ENCODE measurements around the gene ID3.
"Not testable (repeated sequence)": the region's sequence is repeated elsewhere in the genome, so short reads cannot be mapped to it uniquely, and the experiment has no call there.

ID3 gene

GRCh38 chr1:23588749-23589548 is 29.6 kb upstream of the ID3 start:
- DNase-seq (ENCODE audit: low read depth), result no peak

GRCh38 chr1:23585321-23586022 is 26.2 kb upstream of the ID3 start:
- peak; percentile 89 for DNase-seq (ENCODE audit: low read depth)

- not testable (repeated sequence) for DNase-seq (ENCODE audit: low read depth)
These were observed 24.4 kb upstream of the ID3 start for GRCh38 chr1:23583727-23584126.

GRCh38 chr1:23582820-23583219 is 23.5 kb upstream of the ID3 start:
- DNase-seq (ENCODE audit: low read depth), result no peak

GRCh38 chr1:23581219-23581618 is 21.9 kb upstream of the ID3 start:
- no peak for DNase-seq (ENCODE audit: low read depth)

- no peak for DNase-seq (ENCODE audit: low read depth)
These were observed 19.7 kb upstream of the ID3 start for GRCh38 chr1:23578997-23579363.

GRCh38 chr1:23578311-23578996 is 19.2 kb upstream of the ID3 start:
- no peak for DNase-seq (ENCODE audit: low read depth)

GRCh38 chr1:23577056-23578004 is 18.0 kb upstream of the ID3 start:
- DNase-seq (ENCODE audit: low read depth), result peak; percentile 75

- DNase-seq (ENCODE audit: low read depth), result no peak
These were observed 17.2 kb upstream of the ID3 start for GRCh38 chr1:23576338-23577055.

GRCh38 chr1:23575226-23575810 is 16.0 kb upstream of the ID3 start:
- no peak for DNase-seq (ENCODE audit: low read depth)

GRCh38 chr1:23574265-23574754 is 15.0 kb upstream of the ID3 start:
- DNase-seq (ENCODE audit: low read depth), result no peak

DNA sequence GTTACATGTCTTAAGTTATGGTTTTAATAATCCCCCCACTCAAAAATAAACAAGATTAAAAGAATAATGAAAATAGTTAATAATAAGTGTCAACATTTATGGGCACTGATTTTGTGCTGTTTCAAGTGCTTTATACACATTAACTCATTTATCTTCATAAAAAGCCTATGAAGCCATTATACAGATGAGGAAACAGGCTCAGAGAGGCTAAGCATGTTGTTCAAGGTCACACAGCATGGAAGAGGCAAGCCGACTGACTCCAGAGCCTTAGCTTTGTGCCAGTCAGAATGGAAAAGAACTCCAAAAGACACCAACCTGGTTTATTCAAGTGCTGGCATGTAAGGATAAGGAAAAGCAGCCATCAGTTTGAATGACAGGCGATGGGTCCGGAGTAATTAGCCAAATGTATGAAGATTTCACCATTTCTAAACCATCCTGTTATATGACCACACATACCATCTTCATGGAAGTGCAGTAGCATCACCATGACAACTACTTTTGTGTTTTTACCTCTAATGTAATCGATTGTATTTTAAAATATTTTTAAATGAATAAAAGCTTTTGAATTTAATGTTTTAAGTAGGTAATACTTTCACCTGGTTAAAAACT is 14.4 kb upstream of the ID3 start:
- DNase-seq (ENCODE audit: low read depth), result no peak

- no peak for DNase-seq (ENCODE audit: low read depth)
These were observed 12.2 kb upstream of the ID3 start for GRCh38 chr1:23571465-23571864.

- DNase-seq (ENCODE audit: low read depth), result no peak
These were observed 10.8 kb upstream of the ID3 start for GRCh38 chr1:23570001-23570691.

DNA sequence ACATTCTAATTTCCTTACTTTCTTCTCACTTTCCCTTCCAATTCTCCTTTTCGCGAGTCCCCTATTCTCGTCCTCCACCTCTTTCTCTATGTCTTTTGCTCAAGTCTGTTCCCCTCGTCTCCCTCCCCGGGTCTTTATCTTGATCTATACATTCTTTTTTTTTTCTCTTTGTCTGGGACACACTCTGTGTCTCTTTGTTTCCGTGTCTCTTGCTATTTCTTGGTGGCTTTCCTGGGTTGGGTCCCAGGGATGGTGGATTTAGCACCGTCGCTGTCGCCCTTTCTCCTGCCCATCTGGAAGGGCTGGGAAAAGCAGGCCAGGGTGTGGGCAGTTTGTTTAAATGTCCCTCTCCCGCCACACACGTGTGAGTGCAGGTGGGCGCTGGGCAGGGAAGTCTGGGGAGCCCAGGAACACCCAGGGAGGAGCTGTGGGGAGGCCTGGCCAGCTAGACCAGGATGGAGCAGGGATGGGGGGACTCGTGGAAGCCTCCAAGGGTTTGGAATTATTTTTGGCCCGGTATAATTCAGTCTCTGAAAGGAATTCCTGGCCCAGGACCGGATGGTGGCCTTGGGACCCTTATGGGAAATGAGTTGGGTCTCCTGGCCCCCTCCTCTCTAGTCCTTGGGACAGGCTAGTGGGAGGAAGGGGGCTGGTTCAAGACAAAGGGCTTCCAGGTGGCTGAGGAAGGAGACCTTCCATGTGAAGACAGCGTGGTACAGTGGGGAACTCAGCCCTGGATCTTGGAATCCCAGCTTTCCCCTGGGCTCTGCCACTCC is 9.5 kb upstream of the ID3 start:
- no peak for DNase-seq (ENCODE audit: low read depth)

- DNase-seq (ENCODE audit: low read depth), result no peak
These were observed 8.8 kb upstream of the ID3 start for GRCh38 chr1:23567996-23568607.

GRCh38 chr1:23567629-23567995 is 8.3 kb upstream of the ID3 start:
- no peak for DNase-seq (ENCODE audit: low read depth)

DNA sequence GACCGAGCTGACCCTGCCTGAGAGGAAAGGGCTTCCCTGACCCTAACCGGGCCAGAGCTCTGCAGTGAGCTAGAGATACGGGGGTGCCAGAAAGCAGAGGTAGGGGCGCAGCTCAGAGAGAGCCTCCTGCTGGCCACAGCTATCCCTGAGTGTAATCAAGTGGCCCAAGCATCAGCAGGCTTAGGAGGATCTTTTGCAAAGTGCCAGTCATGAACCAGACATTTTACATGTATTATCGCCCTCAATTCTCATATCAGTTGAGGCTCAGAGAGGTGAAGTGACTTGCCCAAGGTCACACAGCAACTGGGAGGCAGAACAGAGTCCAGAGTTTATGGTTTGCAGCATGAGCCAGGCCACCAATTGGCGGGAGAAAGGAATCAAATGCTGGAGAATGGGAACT is 7.0 kb upstream of the ID3 start:
- DNase-seq (ENCODE audit: low read depth), result no peak

Measured in stromal cell of bone marrow (primary cell).